HEK293 (cell line): ENCODE measurements around the gene NEK2.
A peak's percentile ranks its signal among the peaks of the same experiment; 100 is the strongest.

Source experiments
- CTCF ChIA-PET: fragments of 350-600 bp; formaldehyde crosslinking; extraction: SDS; loops from one replicate; lab custom pipeline; 2021; ENCODE audit warnings: antibody characterized with exemption; lab: Yijun Ruan, JAX
- POLR2A ChIA-PET: fragments of 300-600 bp; formaldehyde crosslinking; extraction: SDS; loops from one replicate; lab custom pipeline; 2020; ENCODE audit warnings: antibody characterized with exemption, inconsistent platforms; lab: Yijun Ruan, JAX
- H3K27ac ChIP-seq: fragments of 200-500 bp; sonication (Bioruptor generic); 2 replicates; pipeline ENCODE4 v1.5.1; 2014; ENCODE audit warnings: low read depth, low read length, control low read depth, inconsistent platforms; ENCODE audit errors: extremely low read depth
- H3K36me3 ChIP-seq, 2 experiments: fragments of 200-500 bp in 1 of 2; sonication (Bioruptor generic) in 1 of 2; 1 replicate in 1 of 2; 2 replicates in 1 of 2; pipeline ENCODE4 v1.5.1; 2014 to 2017; ENCODE audit warnings: inconsistent platforms in 2 of 2, low read length in 2 of 2; ENCODE audit not compliant: control insufficient read depth in 2 of 2, insufficient read depth in 1 of 2
- H3K4me1 ChIP-seq: fragments of 200-500 bp; sonication (Bioruptor generic); 2 replicates; pipeline ENCODE4 v1.5.1; 2014; ENCODE audit warnings: mild to moderate bottlenecking, low read length, inconsistent platforms; ENCODE audit not compliant: control insufficient read depth, insufficient read depth
- H3K4me3 ChIP-seq: 2 replicates; pipeline ENCODE4 v1.5.1; 2011; ENCODE audit warnings: low read depth, mild to moderate bottlenecking, control low read depth, low read length, moderate library complexity
- H3K9me3 ChIP-seq: fragments of 200-500 bp; sonication (Bioruptor generic); 2 replicates; pipeline ENCODE4 v1.5.1; 2014; ENCODE audit warnings: low read depth, low read length, inconsistent platforms; ENCODE audit not compliant: control insufficient read depth, insufficient read depth
- CTCF ChIP-seq: fragments of 450-650 bp; formaldehyde crosslinking; IDR thresholded peaks from 2 replicates; pipeline ENCODE4 v1.5.1; 2016; ENCODE audit warnings: missing biosample characterization, missing genetic modification characterization
- FEZF1 ChIP-seq: fragments of 450-650 bp; formaldehyde crosslinking; IDR thresholded peaks from 2 replicates; pipeline ENCODE4 v1.5.1; 2016; ENCODE audit warnings: missing biosample characterization, missing genetic modification characterization
- HOXA7 ChIP-seq: sonication (generic); formaldehyde crosslinking; IDR thresholded peaks from 2 replicates; pipeline ENCODE4 v1.8.1; 2022; ENCODE audit warnings: missing genetic modification reagents, borderline replicate concordance
- HOXC10 ChIP-seq: sonication (generic); formaldehyde crosslinking; IDR thresholded peaks from 2 replicates; pipeline ENCODE4 v1.8.1; 2023; ENCODE audit warnings: mild to moderate bottlenecking, missing genetic modification reagents
- KLF1 ChIP-seq: fragments of 450-650 bp; formaldehyde crosslinking; IDR thresholded peaks from 2 replicates; pipeline ENCODE4 v1.5.1; 2016; ENCODE audit warnings: missing biosample characterization, missing genetic modification characterization
- KLF10 ChIP-seq: fragments of 450-650 bp; IDR thresholded peaks from 2 replicates; pipeline ENCODE4 v1.5.1; 2018; ENCODE audit warnings: missing biosample characterization, mild to moderate bottlenecking, missing genetic modification characterization
- PRDM1 ChIP-seq: fragments of 450-650 bp; formaldehyde crosslinking; IDR thresholded peaks from 2 replicates; pipeline ENCODE4; 2016; ENCODE audit warnings: missing biosample characterization, missing genetic modification characterization
- ZBTB10 ChIP-seq: fragments of 450-650 bp; formaldehyde crosslinking; IDR thresholded peaks from 2 replicates; pipeline ENCODE4 v1.5.1; 2016; ENCODE audit warnings: missing biosample characterization, missing genetic modification characterization
- ZBTB11 ChIP-seq: fragments of 450-650 bp; formaldehyde crosslinking; conservative IDR thresholded peaks from 2 replicates; pipeline ENCODE4 v1.5.1; 2016; ENCODE audit warnings: low read depth, missing biosample characterization, missing genetic modification characterization
- ZEB2 ChIP-seq: fragments of 450-650 bp; formaldehyde crosslinking; IDR thresholded peaks from 2 replicates; pipeline ENCODE4 v1.5.1; 2016; ENCODE audit warnings: missing biosample characterization, missing genetic modification characterization
- ZNF112 ChIP-seq: fragments of 450-650 bp; formaldehyde crosslinking; IDR thresholded peaks from 2 replicates; pipeline ENCODE4 v1.5.0; 2017; ENCODE audit warnings: missing biosample characterization, missing genetic modification characterization
- ZNF146 ChIP-seq: fragments of 450-650 bp; formaldehyde crosslinking; IDR thresholded peaks from 2 replicates; pipeline ENCODE4 v1.5.1; 2016; ENCODE audit warnings: missing biosample characterization, missing genetic modification characterization
- ZNF157 ChIP-seq: fragments of 450-650 bp; formaldehyde crosslinking; IDR thresholded peaks from 2 replicates; pipeline ENCODE4 v1.5.1; 2016; ENCODE audit warnings: missing biosample characterization, missing genetic modification characterization
- ZNF2 ChIP-seq: fragments of 450-650 bp; formaldehyde crosslinking; IDR thresholded peaks from 2 replicates; pipeline ENCODE4 v1.5.1; 2016; ENCODE audit warnings: missing biosample characterization, missing genetic modification characterization
- ZNF211 ChIP-seq: fragments of 450-650 bp; formaldehyde crosslinking; IDR thresholded peaks from 2 replicates; pipeline ENCODE4 v1.5.1; 2016; ENCODE audit warnings: low read depth, missing biosample characterization, missing genetic modification characterization
- ZNF239 ChIP-seq: fragments of 450-650 bp; formaldehyde crosslinking; IDR thresholded peaks from 2 replicates; pipeline ENCODE4 v1.5.1; 2016; ENCODE audit warnings: missing biosample characterization, missing genetic modification characterization
- ZNF302 ChIP-seq: fragments of 450-650 bp; formaldehyde crosslinking; IDR thresholded peaks from 2 replicates; pipeline ENCODE4 v1.5.1; 2016; ENCODE audit warnings: missing biosample characterization, missing genetic modification characterization, low read depth
- ZNF404 ChIP-seq: fragments of 450-650 bp; formaldehyde crosslinking; IDR thresholded peaks from 2 replicates; pipeline ENCODE4 v1.5.1; 2017; ENCODE audit warnings: missing biosample characterization, missing genetic modification characterization
- ZNF473 ChIP-seq: fragments of 450-650 bp; formaldehyde crosslinking; IDR thresholded peaks from 2 replicates; pipeline ENCODE4 v1.5.1; 2017; ENCODE audit warnings: missing biosample characterization, missing genetic modification characterization
- ZNF529 ChIP-seq: fragments of 450-650 bp; formaldehyde crosslinking; IDR thresholded peaks from 2 replicates; pipeline ENCODE4 v1.5.1; 2017; ENCODE audit warnings: missing genetic modification characterization, missing biosample characterization; ENCODE audit not compliant: insufficient replicate concordance
- ZNF530 ChIP-seq: fragments of 450-650 bp; formaldehyde crosslinking; IDR thresholded peaks from 2 replicates; pipeline ENCODE4 v1.5.1; 2016; ENCODE audit warnings: low read depth, missing biosample characterization, missing genetic modification characterization
- ZNF555 ChIP-seq: fragments of 450-650 bp; formaldehyde crosslinking; conservative IDR thresholded peaks from 2 replicates; pipeline ENCODE4 v1.5.1; 2017; ENCODE audit warnings: missing biosample characterization, mild to moderate bottlenecking, missing genetic modification characterization, inconsistent platforms
- ZNF585B ChIP-seq: fragments of 450-650 bp; formaldehyde crosslinking; IDR thresholded peaks from 2 replicates; pipeline ENCODE4 v1.5.1; 2016; ENCODE audit warnings: missing biosample characterization, missing genetic modification characterization
- ZNF621 ChIP-seq: fragments of 450-650 bp; formaldehyde crosslinking; IDR thresholded peaks from 2 replicates; pipeline ENCODE4 v1.5.1; 2017; ENCODE audit warnings: missing biosample characterization, missing genetic modification characterization
- ZNF626 ChIP-seq: fragments of 450-650 bp; sonication (Bioruptor Pico); formaldehyde crosslinking; IDR thresholded peaks from 2 replicates; pipeline ENCODE4 v1.5.1; 2018; ENCODE audit warnings: missing biosample characterization, missing genetic modification characterization, inconsistent platforms
- ZNF660 ChIP-seq: fragments of 450-650 bp; IDR thresholded peaks from 2 replicates; pipeline ENCODE4 v1.5.1; 2018; ENCODE audit warnings: missing biosample characterization, mild to moderate bottlenecking, missing genetic modification characterization
- ZNF677 ChIP-seq: fragments of 450-650 bp; IDR thresholded peaks from 2 replicates; pipeline ENCODE4 v1.5.0; 2018; ENCODE audit warnings: missing biosample characterization, mild to moderate bottlenecking, missing genetic modification characterization, moderate library complexity

The NEK2 gene

GRCh38 chr1:211711315-211711705 is 35.9 kb upstream of the NEK2 start:
- ChIA-PET POLR2A (no interaction called here), CTCF (interaction anchor here (0.6 to 4.0 kb wide), 3 partner anchors 13 to 42 kb away, joined by 3 to 18 read pairs (median 3); no protein-coding TSS in a partner anchor)
- H3K36me3 ChIP-seq = no peaks in the 10 kb centered on the region
- TF ChIP-seq PRDM1 (tag by site-specific recombination) (peak; percentile 29; the same call in 1 of the 2 replicates), ZNF473 (no peak)
- H3K4me1 ChIP-seq = no peaks in the 10 kb centered on the region
- no peak overlapping the region for H3K27ac ChIP-seq
- no peaks in the 10 kb centered on the region for H3K9me3 ChIP-seq
- H3K4me3 ChIP-seq = no peak overlapping the region

GRCh38 chr1:211710566-211711314 is 35.3 kb upstream of the NEK2 start:
- TF ChIP-seq ZNF585B (tag by site-specific recombination) (no peak), ZNF146 (no peak), ZNF529 (no peak), KLF1 (tag by site-specific recombination) (no peak), ZBTB11 (tag by site-specific recombination) (no peak), ZNF555 (no peak), ZNF404 (tag by site-specific recombination) (no peak), ZNF621 (tag by site-specific recombination) (no peak), ZBTB10 (no peak), ZNF157 (tag by site-specific recombination) (no peak), ZNF660 (tag by site-specific recombination) (no peak), ZEB2 (tag by site-specific recombination) (no peak), ZNF626 (tag by site-specific recombination) (no peak), ZNF239 (tag by site-specific recombination) (no peak)
- no peaks in the 10 kb centered on the region for H3K36me3 ChIP-seq
- ChIA-PET CTCF (interaction anchor here (0.6 to 4.0 kb wide), 4 partner anchors 12 to 324 kb away, joined by 3 to 18 read pairs (median 4); no protein-coding TSS in a partner anchor), POLR2A (no interaction called here)
- H3K4me1 ChIP-seq = no peaks in the 10 kb centered on the region
- H3K4me3 ChIP-seq = no peak overlapping the region
- H3K27ac ChIP-seq = no peak overlapping the region
- H3K9me3 ChIP-seq = no peaks in the 10 kb centered on the region

- ChIA-PET POLR2A (no interaction called here), CTCF (interaction anchor here (0.8 to 4.0 kb wide), 2 partner anchors 10 to 24 kb away, joined by 3 to 18 read pairs; no protein-coding TSS in a partner anchor)
- no peak for TF ChIP-seq FEZF1 (tag by site-specific recombination)
- no peak for TF ChIP-seq KLF10 (tag by site-specific recombination)
- no peak for TF ChIP-seq ZNF2 (tag by site-specific recombination)
- no peak for TF ChIP-seq ZNF302 (tag by site-specific recombination)
- no peak for TF ChIP-seq HOXC10 (CRISPR knock-in tag)
- TF ChIP-seq HOXA7 (CRISPR knock-in tag) = no peak
- TF ChIP-seq ZNF677 (tag by site-specific recombination) = no peak
- no peak for TF ChIP-seq ZNF530
- no peak for TF ChIP-seq ZNF211 (tag by site-specific recombination)
- TF ChIP-seq CTCF (tag by site-specific recombination) = no peak
- TF ChIP-seq ZNF112 (tag by site-specific recombination) = no peak
Observed at GRCh38 chr1:211708926-211709325, 33.5 kb upstream of the NEK2 start.

More at GRCh38 chr1:211708926-211709325, 33.5 kb upstream of the NEK2 start:
- no peaks in the 10 kb centered on the region for H3K36me3 ChIP-seq
- H3K4me3 ChIP-seq = no peak overlapping the region
- H3K9me3 ChIP-seq = no peaks in the 10 kb centered on the region
- no peaks in the 10 kb centered on the region for H3K4me1 ChIP-seq
- no peak overlapping the region for H3K27ac ChIP-seq
